Measurements from ENCODE around the gene RPA1. TPM values are rescaled to one million over a fixed set of nuclear protein-coding genes. Genes with fewer than 3 reads are reported as not detected.

RPA1 gene
- total RNA-seq, 2 experiments from 2014 or later: 189 to 197 TPM

GRCh38 chr17:1870592-1870991, 40.8 kb downstream of the RPA1 start:
- ATAC-seq (peak; percentile 77), DNase-seq (no peak)
- Mint-ChIP-seq H3K27ac (peak overlapping the region; percentile 92), H3K4me3 (peak overlapping the region; percentile 29), H3K36me3 (ENCODE audit: low read depth) (peaks cover 40% of the 10 kb centered on the region), H3K27me3 (no peaks in the 10 kb centered on the region), H3K4me1 (ENCODE audit: low read depth) (peaks cover 50% of the 10 kb centered on the region), H3K9me3 (no peaks in the 10 kb centered on the region)
- intact Hi-C loops (cut with micrococcal nuclease): loop anchor here (5.0 kb wide), 1 partner anchor 153 kb away; no protein-coding TSS in a partner anchor
- ChIA-PET POLR2A (interaction anchor here (1.0 to 2.0 kb wide), 3 partner anchors 10 to 154 kb away, joined by 3 to 8 read pairs (median 6); no protein-coding TSS in a partner anchor), CTCF (interaction anchor here (0.9 to 2.9 kb wide), 4 partner anchors 9 to 154 kb away, joined by 3 to 17 read pairs (median 9); no protein-coding TSS in a partner anchor)
- no peak for TF ChIP-seq CTCF (IDR thresholded peaks at IDR 0.05)

- intact Hi-C loops (cut with micrococcal nuclease): loop anchor here (5.0 kb wide), 1 partner anchor 154 kb away; no protein-coding TSS in a partner anchor
- TF ChIP-seq CTCF (IDR thresholded peaks at IDR 0.05): no peak
- ChIA-PET POLR2A (interaction anchor here (1.0 to 2.0 kb wide), 3 partner anchors 11 to 185 kb away, joined by 3 to 8 read pairs (median 6); no protein-coding TSS in a partner anchor), CTCF (interaction anchor here (2.8 to 2.9 kb wide), 2 partner anchors 10 to 150 kb away, joined by 14 to 17 read pairs; no protein-coding TSS in a partner anchor)
- ATAC-seq (peak; percentile 37), DNase-seq (no peak)
- Mint-ChIP-seq H3K27me3 (no peaks in the 10 kb centered on the region), H3K4me1 (ENCODE audit: low read depth) (peaks cover 48% of the 10 kb centered on the region), H3K4me3 (peak overlapping the region; percentile 35), H3K9me3 (no peaks in the 10 kb centered on the region), H3K27ac (peak overlapping the region; percentile 92), H3K36me3 (ENCODE audit: low read depth) (peaks cover 44% of the 10 kb centered on the region)
These were observed 42.0 kb downstream of the RPA1 start for GRCh38 chr17:1871756-1872155.

GRCh38 chr17:1872254-1872653, 42.4 kb downstream of the RPA1 start:
- DNase-seq: no peak
- peaks cover 47% of the 10 kb centered on the region for H3K4me1 Mint-ChIP-seq (ENCODE audit: low read depth)
- H3K4me3 Mint-ChIP-seq: no peak overlapping the region
- no peak for ATAC-seq
- H3K27ac Mint-ChIP-seq: peak overlapping the region; percentile 92
- H3K36me3 Mint-ChIP-seq (ENCODE audit: low read depth): peaks cover 47% of the 10 kb centered on the region
- intact Hi-C loops (cut with micrococcal nuclease): loop anchor here (5.0 kb wide), 1 partner anchor 155 kb away; no protein-coding TSS in a partner anchor
- ChIA-PET CTCF (no interaction called here), POLR2A (no interaction called here)
- TF ChIP-seq CTCF (IDR thresholded peaks at IDR 0.05): no peak
- H3K27me3 Mint-ChIP-seq: no peaks in the 10 kb centered on the region
- H3K9me3 Mint-ChIP-seq: no peaks in the 10 kb centered on the region

- no peaks in the 10 kb centered on the region for H3K27me3 Mint-ChIP-seq
- H3K4me3 Mint-ChIP-seq: peak overlapping the region; percentile 8
- CTCF ChIA-PET: no interaction called here
- DNase-seq (peak; percentile 44), ATAC-seq (peak; percentile 43)
- POLR2A ChIA-PET: no interaction called here
- H3K27ac Mint-ChIP-seq: peak overlapping the region; percentile 92
- H3K9me3 Mint-ChIP-seq: no peaks in the 10 kb centered on the region
- intact Hi-C loops (cut with micrococcal nuclease): loop anchor here (5.0 kb wide), 1 partner anchor 156 kb away; no protein-coding TSS in a partner anchor
- no peak for TF ChIP-seq CTCF (IDR thresholded peaks at IDR 0.05)
- H3K36me3 Mint-ChIP-seq (ENCODE audit: low read depth): peaks cover 51% of the 10 kb centered on the region
- peaks cover 47% of the 10 kb centered on the region for H3K4me1 Mint-ChIP-seq (ENCODE audit: low read depth)
These were observed 43.2 kb downstream of the RPA1 start for GRCh38 chr17:1872976-1873375.

- H3K9me3 Mint-ChIP-seq: no peaks in the 10 kb centered on the region
- intact Hi-C loops (cut with micrococcal nuclease): loop anchor here (5.0 kb wide), 1 partner anchor 156 kb away; no protein-coding TSS in a partner anchor
- TF ChIP-seq CTCF (IDR thresholded peaks at IDR 0.05): no peak
- peak; percentile 31 for DNase-seq
- peaks cover 47% of the 10 kb centered on the region for H3K4me1 Mint-ChIP-seq (ENCODE audit: low read depth)
- peak; percentile 68 for ATAC-seq
- POLR2A ChIA-PET: no interaction called here
- H3K36me3 Mint-ChIP-seq (ENCODE audit: low read depth): peaks cover 53% of the 10 kb centered on the region
- H3K27ac Mint-ChIP-seq: peak overlapping the region; percentile 92
- H3K27me3 Mint-ChIP-seq: no peaks in the 10 kb centered on the region
- CTCF ChIA-PET: no interaction called here
- H3K4me3 Mint-ChIP-seq: peak overlapping the region; percentile 8
These were observed 43.6 kb downstream of the RPA1 start for GRCh38 chr17:1873418-1873817.

All from activated CD8-positive, alpha-beta T cell treated with anti-CD3 and anti-CD28 coated beads for 36 hours (primary cell).